ENCODE measurements around the gene PLAC9.
"Not testable (repeated sequence)": the region's sequence is repeated elsewhere in the genome, so short reads cannot be mapped to it uniquely, and the experiment has no call there.

Gene PLAC9

DNA sequence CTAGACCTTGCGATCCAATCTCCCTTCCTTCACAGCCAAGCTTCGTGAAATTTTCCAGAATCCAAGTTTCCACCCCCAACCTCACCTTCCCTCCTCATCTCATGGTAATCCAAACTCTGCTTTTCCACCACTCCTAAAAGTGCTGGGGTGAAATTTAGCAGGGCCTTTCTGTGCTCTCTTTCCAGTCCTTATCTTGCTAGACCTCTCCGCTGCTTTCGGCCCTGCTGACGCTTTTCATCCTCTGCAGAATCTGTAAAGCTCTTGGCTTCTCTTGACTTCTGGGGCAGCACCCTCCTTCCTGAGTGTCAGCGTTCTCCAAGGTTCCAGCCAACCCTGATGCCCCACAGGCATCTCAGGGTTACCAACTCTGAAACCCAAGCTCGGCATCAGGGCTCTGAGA lies 7.7 kb downstream of the PLAC9 start:
- no peak for FAIRE-seq

DNA sequence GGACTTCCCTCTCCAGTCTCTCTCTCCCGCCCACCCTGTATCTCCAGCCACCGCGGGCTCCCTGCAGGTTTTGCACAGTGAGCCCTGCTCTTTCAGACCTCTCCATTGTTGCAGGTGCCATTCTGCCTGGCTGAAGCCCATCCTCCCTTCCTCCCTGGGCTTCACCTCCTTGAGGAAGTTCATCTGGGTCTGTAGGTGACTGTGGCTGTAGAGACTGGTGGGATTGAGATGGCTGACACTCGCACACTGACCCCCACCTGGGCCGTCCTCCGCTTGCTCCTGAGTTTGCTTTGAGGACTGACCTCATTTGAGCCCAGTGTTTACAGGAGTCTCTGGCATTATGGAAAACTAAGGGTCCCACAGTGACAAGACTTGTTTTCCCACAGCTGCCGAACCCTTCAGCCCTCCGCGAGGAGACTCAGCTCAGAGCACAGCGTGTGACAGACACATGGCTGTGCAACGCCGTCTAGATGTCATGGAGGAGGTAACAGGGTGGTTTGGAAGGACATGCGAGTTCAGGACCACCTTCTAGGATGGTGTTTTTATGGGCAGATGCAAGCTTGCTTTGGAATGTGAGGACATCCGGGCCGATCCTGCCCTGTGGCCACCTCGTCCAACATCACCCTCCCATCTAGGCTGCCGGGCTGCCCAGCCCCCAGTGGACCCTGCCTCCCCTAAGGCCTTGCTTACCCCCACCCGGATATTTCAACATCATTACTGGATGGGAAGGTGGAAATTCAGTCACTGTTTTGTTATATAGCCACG lies 9.3 kb downstream of the PLAC9 start:
- FAIRE-seq: no peak

DNA sequence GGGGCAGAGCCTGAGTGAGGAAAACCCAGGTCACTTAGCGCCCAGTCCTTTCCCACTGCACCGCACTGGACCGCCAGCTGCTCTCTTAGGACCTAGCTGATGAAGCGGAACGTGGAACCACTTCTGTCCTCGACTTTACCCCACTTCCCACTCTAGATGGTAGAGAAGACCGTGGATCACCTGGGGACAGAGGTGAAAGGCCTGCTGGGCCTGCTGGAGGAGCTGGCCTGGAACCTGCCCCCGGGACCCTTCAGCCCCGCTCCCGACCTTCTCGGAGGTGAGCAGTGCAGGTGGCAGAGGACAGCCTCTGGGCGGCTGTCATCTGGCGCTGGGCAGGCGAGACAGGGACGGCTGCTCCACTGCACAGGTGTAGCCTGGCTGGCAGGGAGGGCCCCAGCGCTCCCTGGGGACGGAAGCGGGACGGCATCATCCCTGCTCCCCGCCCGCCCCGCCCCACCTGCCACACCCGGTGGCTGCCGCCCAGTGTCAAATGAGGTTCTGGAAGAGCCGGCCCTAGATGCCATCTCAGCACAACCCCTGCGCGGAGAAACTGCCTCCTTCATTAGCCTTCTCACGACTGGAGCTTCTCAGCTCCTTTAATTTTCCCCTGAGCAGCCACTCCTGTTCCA lies 11.7 kb downstream of the PLAC9 start:
- no peak for FAIRE-seq

DNA sequence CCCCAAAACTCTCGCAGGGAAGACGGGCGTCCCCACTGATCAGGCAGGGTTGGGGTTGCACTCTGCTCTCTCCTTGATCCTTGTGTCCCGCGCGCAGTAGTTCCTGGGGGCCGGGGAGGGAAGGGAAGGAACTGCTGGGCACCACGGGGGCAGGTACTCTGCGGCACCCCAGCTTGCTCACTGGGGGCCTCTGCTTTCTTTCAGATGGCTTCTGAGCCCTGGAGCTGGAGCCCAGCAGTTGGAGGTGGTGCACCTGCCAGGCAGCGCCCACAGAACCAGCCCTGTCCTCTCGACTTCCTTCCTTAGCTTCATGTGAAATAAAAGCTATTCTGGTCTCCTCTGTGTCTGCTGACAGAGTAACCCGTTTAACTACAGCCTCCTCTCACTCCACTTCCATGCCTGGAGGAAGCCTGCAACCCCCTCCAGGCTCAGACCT lies 12.2 kb downstream of the PLAC9 start:
- no peak for FAIRE-seq

DNA sequence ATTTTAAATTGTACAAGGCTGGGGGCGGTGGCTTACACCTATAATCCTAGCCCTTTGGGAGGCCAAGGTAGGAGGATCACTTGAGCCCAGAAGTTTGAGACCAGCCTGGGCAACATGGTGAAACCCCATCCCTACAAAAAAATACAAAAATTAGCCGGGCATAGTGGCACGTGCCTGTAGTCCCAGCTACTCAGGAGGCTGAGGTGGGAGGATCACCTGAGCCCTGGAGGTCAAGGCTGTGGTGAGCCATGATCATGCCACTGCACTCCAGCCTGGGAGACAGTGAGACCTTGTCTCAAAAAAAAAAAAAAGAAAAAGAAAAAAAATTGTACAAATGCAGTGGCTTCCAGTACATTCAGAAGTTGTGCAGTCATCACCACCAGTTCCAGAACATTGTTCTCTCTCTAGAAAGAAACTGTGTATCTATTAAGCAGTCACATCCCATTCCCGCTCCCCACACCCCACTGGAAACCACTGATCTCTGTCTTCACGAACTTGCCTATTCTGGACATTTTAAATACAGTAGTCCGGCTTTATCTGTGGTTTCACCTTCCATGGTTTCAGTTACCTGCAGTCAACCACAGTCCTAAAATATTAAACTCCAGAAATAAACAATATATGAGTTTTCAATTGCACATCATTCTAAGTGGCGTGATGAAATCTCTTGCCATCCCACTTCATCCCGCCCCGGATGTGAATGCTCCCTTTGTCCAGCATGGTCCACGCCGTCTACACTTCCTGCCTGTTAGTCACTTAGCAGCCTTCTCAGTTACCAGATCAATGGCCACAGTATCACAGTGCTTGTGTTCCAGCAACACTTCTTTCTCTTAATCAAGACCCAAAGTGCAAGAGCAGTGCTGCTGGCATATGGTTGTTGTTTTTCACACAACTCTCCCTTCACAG lies 13.1 kb downstream of the PLAC9 start:
- FAIRE-seq: not testable (repeated sequence)

DNA sequence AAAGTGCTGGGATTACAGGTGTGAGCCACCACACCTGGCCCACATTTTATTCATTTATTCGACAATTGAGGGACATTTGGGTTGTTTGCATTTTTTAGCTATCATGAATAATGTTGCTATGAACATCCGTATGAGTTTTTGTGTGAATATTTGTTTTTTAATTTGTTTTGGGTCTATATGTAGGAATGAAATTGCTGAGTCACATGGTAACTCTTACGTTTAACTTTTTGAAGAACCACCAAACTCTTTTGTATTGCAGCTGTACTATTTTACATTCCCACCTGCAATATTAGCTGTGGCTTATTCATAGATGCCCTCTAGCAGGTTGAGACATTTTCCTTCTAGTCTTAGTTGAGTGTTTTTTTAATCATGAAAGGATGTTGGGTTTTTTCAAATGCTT lies 14.4 kb downstream of the PLAC9 start:
- FAIRE-seq: no peak

DNA sequence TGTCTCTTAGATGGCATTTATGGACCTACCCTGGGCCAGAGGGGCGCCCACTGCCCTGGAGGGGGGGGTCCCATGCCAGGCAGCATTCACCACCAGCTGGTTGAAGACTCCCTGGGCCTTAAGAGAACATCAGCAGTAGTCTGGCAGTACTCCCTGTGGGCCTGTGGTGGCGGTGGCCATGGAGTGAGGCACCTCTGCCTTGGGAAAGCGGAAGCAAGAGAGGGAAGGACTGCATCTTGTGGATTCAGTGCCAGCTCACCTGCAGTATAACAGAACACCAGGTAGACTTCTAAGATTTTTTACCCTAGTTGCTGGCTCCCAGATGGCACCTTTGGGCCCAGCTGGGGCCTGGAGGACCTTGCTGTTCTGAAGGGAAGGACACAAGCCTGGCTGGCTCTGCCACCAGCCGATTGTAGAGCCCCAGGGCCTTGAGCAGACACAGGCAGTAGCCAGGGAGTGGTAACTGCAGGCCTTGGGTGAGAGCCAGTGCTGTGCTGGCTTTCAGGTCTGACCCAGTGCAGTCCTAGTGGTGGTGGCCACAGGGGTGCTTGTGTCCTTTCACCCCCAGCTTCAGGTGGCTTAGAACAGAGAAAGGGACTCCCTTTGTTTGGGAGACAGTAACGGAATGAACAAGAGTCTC lies 15.8 kb downstream of the PLAC9 start:
- no peak for FAIRE-seq

DNA sequence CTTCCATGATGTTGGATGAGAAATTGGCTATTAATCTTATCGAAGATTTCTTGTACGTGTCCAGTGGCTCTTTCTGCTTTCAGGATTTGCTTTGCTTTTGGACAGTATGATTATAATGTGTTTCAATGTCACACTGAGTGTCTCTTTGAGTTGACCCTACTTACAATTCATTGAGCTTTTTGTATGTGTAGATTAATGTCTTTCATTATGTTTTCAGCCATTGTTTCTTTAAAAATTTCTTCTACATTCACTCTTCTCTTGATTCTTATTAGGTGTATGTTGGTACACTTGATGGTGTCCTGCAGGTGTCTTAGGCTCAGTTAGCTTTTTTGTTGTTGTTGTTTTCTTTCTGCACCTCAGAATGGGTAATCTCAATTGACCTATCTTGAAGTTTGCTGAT lies 16.6 kb downstream of the PLAC9 start:
- no peak for FAIRE-seq

DNA sequence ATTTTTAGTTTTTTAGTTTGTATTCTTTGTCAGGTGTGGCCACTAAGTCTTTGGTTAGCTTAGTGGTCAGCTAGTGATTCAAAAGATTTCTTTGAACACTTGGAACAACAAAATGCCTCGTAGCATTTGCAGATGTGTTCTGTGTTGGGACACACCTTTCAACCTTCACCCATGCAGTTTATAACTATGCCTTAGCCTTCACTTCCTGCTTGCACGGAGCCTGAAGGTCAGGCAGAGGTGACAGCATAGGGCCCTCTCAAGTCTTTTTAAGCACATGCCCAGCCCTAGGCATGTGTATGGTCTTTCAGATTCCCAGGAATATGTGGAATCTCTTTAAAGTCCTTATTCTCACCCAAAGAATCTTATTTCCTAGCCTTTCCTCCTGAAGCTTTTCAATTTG lies 17.6 kb downstream of the PLAC9 start:
- no peak for FAIRE-seq

DNA sequence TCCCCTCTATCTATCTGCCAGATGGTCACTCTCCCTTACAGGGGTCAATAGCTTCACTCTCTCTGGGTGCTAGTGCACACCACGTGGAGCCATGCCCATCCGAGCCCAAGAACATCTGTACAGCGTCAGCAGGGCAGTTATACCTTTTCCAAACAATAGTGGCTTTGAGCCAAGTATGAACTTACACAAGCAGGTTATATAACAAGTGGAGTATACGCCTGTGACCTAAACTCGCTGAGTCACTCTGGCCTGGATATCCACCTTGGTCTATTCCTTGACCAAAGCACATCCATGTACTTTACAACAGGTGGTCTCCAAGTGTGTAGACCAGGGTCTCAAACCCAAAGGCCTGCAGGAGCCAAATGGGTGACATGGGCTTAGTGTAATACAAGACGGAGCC lies 20.3 kb downstream of the PLAC9 start:
- no peak for FAIRE-seq

DNA sequence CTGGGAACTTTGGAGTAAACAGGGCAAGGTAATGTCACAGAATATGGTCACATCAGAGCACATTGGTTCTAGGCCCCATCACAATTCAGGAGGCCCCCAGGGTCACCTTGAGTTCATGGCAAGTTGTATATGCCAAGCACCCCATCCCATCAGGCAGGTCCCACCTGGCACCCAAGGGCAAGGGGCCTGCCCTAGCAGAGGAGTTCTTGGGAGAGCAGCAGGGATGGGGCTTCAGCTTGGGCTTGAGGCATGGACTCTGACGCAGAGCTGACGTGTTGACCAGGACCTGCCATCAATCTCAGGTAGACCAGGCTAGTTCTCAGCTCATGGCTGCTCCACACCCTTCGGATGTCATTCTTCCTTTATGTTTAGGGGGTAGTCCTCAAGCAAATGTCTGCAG lies 20.9 kb downstream of the PLAC9 start:
- FAIRE-seq: no peak

DNA sequence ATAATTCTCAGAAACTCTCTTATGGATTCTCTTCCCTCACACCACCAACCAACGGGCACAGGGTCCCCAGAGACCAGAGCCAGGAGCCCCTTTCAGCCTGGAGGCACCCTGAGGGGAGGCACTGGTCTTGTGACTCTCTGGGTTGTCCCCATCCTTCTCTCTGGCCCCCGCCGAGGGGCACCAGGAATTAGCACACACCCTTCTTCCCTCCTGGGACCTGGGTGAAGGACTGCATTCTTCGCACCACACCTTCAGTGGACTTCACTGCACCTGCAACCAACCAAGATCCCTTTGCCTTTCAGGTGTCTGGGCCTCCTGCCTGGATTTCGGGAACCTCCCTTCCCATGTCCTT lies 22.1 kb downstream of the PLAC9 start:
- FAIRE-seq: no peak

DNA sequence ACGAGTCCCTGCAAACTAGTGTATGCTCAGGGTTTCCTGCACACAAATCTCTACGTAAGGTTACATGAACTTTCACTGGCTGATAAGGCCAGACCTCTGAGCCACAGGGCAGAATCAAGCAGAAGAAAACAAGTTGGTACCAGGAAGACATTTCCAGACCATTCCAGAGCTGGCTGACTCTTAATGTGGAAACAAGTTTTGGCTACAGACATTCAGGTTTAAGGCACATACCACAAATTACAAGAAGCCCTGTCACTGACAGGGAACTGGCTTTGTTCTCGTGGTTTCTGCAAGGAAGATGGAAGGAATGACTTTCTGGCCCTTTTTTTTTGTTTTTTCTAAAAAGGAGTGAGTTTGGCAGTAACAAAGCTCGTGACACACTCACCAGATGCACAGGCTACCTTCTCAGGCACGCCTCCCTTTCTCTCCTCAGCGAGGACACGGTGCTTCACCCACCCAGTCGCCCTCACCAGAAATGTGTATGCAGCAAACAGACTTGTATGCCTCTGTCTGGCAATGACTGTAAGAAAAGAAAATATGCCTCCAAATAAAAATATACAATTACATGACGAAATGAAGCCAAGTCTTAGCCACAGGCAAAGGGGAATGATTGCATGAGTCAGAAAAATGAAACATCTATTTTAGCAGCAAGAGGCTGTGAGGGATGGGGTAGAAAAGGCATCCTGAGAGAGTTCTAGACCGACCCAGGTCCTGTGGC lies 22.6 kb downstream of the PLAC9 start:
- no peak for FAIRE-seq

DNA sequence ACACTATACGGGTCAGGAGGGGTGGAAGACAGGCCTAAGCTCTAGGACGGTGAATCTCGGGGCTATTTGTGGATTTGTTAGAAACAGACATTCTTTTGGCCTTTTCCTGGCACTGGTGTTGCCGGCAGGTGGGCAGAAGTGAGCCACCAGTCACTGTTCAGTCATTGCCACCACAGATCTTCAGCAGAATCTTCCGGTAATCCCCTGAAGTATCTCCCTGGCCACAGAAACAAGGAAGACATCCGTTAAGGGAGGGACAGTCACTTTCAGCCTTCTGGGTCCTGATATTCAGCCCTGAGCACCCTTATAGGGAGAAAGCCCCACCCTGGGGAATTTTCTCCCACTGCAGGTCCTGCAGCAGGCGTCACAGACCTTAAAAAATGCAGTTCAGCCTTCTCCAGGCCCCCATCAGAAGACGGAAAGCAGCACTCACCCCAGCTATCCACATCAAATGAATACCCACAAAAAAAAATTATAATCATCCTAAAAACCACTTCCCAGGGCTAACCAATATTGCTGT lies 23.2 kb downstream of the PLAC9 start:
- no peak for FAIRE-seq

DNA sequence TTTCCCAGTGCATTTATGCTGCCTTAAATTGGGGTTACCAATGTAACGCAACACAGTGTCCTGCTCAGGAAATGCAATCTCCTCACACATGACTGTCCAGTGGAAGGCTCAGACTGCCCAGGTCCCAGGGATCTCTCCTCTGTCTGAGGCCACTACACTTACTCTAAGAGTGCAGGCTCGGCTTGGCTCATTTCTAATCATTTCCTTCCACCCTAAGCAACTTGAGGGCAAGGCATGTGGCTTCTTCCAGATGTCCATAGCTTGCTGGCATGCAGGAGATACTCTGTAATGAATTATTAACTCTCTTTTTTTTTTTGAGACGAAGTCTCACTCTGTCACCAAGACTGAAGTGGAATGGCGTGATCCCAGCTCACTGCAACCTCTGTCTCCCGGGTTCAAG lies 23.7 kb downstream of the PLAC9 start:
- no peak for FAIRE-seq

DNA sequence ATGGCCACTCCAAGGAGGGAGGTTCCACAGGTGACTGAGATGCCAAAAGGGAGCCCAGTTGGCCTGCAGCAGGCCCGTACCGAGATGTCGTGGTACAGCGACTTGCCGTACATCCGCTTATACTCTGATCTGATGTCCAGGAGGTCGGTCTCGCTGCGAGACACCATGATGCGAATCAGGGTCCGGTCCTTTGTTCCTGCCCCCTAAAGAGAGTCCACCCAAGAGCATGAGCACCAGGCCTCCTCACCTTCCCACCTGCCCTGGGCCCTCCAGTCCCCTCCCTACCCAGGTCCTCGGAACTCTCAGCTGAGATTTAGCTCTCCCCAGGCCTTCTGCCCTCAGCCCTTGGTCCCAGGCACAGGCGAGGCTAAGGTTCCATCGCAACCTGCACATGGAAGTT lies 25.0 kb downstream of the PLAC9 start:
- FAIRE-seq: no peak

DNA sequence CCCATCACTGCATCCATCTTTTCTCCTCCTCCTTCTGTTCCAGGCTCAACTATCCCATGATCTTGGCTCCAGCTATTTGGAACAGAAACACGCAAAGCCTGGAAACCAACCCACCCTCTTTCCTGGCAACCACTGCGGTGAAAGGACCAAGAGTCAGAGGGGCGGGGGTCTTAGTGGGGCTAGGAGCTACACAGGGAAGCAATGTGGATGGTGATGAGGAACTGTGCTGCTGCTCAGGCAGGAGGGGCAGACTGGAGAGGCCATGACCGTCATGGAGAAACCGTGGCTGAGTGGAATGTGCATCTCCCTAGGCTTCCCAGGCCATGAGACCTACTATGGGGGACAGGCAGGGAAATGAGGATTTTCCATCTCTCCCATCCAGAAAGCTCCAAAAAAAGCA lies 25.6 kb downstream of the PLAC9 start:
- no peak for FAIRE-seq

DNA sequence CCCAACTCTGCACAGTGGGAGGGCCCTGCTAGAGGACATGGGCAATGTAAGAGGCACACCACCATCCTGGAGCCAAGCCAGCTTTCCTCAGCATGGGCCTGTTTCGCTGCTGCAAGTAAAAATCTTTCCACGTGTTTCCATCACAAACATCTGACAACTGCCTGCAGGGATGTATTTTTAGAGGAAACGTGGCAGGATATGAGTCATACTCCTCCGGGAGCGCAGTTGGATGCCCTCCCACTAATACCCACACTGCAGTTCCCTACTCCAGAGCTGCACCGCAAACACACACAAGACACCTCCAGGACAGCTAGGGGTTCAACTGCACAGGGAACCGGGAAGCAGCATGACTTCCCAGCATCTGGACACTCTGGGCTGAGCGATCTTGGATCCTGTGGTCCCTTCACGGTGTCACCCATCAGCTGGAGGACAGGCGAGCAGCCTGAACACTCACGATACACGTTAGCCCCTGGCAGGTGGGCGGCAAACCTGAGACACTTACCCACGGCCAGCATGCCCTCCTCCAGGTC lies 26.1 kb downstream of the PLAC9 start:
- peak; percentile 81 for FAIRE-seq

DNA sequence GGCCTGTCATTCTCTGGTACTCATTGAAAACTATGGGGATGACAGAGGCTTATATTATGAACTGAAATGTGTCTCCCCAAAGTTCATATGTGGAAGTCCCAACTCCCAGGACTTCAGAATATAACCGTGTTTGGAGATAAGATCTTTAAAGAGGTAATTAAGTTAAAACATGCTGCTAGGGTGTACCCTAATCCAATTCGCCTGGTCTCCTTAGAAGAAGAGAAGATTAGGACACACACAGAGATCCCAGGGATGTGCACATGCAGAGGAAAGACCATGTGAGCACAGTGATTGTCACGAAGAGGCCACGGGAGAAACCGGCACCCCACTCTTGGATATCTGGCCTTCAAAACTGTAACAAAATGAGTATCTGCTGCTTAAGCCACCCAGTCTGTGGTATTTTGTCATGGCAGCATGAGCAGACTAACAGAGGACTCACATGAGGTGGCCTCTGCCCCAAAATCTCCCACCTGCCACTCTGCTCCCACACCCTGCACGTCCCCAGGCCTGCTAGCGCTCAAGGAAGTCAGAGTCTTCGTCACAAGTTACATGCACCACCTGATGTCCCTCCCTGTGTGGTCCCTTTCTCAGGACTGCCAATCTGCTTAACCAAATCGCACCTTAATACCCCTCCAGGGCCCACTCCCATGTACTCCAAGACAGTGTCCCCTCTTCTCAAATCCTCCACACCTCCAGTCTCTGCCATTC lies 26.8 kb downstream of the PLAC9 start:
- FAIRE-seq: no peak

DNA sequence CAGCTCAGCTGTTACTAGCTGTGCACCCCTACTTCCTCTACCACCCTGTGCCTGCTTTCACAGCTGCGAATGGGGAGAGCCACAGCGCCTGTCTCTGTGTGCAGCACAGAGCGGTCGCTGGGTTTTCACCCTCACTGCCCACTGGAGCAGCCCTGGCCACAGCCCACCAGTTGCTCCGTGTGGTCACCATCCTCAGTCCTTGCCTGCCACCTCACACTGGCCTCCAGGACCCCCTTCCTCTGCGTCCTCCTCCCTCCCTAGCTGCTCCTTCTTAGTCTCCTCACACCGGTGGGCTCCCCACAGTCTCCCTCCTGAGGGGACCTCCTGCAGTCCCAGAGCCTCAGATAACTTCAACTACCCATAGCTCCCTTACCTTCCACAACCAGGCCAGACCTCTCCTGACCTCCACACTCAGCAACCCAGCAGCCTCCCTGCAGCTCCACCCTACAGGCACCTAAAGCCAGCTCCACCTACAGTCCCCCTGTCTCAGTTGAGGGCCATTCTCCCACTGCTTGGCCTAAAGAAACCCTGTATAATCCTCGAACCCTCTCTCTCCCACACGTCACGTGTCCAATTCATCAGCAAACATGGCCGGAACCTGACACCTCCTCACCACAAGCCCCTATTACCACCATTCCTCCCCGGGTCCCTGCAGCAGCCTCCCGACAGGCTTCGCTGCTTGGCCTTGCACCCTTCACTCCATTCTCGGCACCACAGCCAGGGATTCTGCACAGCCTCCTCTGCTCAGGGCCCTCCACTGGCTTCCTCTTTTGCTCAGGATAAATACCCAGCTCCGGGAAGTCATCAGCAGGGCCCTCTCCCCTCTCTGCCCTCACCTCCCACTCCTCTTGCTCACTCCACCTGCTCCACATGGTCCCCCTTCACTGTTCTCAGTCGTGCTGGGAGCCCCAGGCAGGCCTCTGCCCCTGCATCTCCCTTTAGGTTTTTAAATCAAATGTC lies 28.1 kb downstream of the PLAC9 start:
- no peak for FAIRE-seq

Measured in islet of Langerhans (tissue), 1 donor.